ENCODE results near the gene POLA1. TPM values are rescaled to one million over a fixed set of nuclear protein-coding genes. Genes with fewer than 3 reads are reported as not detected.

The POLA1 gene
- total and polyA plus RNA-seq, 2 of the 4 experiments (the other 2 are of a cell fraction): 4.0 to 15.1 TPM

DNA sequence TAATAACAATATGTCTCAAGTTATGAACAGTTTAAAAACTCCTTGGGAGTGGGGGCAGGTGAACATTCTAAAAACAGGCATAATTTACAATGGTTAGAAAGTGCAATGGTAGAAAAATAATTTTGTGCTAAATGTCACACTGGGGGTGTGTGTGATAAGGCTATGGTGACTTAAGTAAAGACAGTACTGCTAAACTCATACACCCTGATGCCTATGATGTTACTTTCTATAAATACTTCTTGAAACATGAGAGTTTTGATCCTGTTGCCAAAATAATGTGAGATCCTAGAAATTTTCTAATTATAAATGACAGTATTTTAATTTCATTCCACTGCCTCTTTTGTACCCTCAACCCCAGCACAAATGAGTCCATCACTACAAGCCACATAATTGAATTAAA, 144.2 kb downstream of the POLA1 start:
- TF ChIP-seq SMC3 (IDR thresholded peaks at IDR 0.05; ENCODE audit: low read depth, low read length): no peak
- no peak for TF ChIP-seq BHLHE40 (IDR thresholded peaks at IDR 0.05; ENCODE audit: low read depth, low read length)
- no peak for TF ChIP-seq NFE2L2 (IDR thresholded peaks at IDR 0.05; ENCODE audit: low read depth, low read length)
- TF ChIP-seq, protein P1, sequence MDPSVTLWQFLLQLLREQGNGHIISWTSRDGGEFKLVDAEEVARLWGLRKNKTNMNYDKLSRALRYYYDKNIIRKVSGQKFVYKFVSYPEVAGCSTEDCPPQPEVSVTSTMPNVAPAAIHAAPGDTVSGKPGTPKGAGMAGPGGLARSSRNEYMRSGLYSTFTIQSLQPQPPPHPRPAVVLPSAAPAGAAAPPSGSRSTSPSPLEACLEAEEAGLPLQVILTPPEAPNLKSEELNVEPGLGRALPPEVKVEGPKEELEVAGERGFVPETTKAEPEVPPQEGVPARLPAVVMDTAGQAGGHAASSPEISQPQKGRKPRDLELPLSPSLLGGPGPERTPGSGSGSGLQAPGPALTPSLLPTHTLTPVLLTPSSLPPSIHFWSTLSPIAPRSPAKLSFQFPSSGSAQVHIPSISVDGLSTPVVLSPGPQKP (IDR thresholded peaks at IDR 0.05; ENCODE audit: borderline replicate concordance, low read depth, low read length): no peak
- TF ChIP-seq RCOR1 (IDR thresholded peaks at IDR 0.05; ENCODE audit: insufficient replicate concordance, low read length): no peak
- TF ChIP-seq, protein P2, sequence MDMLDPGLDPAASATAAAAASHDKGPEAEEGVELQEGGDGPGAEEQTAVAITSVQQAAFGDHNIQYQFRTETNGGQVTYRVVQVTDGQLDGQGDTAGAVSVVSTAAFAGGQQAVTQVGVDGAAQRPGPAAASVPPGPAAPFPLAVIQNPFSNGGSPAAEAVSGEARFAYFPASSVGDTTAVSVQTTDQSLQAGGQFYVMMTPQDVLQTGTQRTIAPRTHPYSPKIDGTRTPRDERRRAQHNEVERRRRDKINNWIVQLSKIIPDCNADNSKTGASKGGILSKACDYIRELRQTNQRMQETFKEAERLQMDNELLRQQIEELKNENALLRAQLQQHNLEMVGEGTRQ (IDR thresholded peaks at IDR 0.05; ENCODE audit: low read depth, low read length): no peak
- no peak for TF ChIP-seq MXI1 (IDR thresholded peaks at IDR 0.05; ENCODE audit: borderline replicate concordance, low read depth, low read length)
- TF ChIP-seq MAFK (IDR thresholded peaks at IDR 0.05; ENCODE audit: low read depth, low read length): no peak
- TF ChIP-seq, protein P3, sequence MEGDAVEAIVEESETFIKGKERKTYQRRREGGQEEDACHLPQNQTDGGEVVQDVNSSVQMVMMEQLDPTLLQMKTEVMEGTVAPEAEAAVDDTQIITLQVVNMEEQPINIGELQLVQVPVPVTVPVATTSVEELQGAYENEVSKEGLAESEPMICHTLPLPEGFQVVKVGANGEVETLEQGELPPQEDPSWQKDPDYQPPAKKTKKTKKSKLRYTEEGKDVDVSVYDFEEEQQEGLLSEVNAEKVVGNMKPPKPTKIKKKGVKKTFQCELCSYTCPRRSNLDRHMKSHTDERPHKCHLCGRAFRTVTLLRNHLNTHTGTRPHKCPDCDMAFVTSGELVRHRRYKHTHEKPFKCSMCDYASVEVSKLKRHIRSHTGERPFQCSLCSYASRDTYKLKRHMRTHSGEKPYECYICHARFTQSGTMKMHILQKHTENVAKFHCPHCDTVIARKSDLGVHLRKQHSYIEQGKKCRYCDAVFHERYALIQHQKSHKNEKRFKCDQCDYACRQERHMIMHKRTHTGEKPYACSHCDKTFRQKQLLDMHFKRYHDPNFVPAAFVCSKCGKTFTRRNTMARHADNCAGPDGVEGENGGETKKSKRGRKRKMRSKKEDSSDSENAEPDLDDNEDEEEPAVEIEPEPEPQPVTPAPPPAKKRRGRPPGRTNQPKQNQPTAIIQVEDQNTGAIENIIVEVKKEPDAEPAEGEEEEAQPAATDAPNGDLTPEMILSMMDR (conservative IDR thresholded peaks at IDR 0.05; ENCODE audit: low read depth, low read length): no peak
- no peak for TF ChIP-seq POLR2A (IDR thresholded peaks at IDR 0.05; ENCODE audit: low read depth, low read length)
- no peak for TF ChIP-seq MAZ (IDR thresholded peaks at IDR 0.05; ENCODE audit: borderline replicate concordance, low read depth, low read length)
- TF ChIP-seq CHD1 (IDR thresholded peaks at IDR 0.05; ENCODE audit: low read depth, low read length): no peak
- TF ChIP-seq FOS (IDR thresholded peaks at IDR 0.05; ENCODE audit: low read depth, low read length): no peak
- no peaks in the 10 kb centered on the region for H3K9me3 ChIP-seq (ENCODE audit: control insufficient read depth, insufficient read depth, low read length)
- H4K8ac ChIP-seq (ENCODE audit: low read depth in 2 of 2, low read length in 2 of 2): no peak overlapping the region
- H2AFZ ChIP-seq (replicated peaks; ENCODE audit: low read length, poor library complexity): no peak overlapping the region
- H3K18ac ChIP-seq (ENCODE audit: low read depth, low read length): no peak overlapping the region
- H3K56ac ChIP-seq (ENCODE audit: extremely low read depth, insufficient read depth, low read length): no peak overlapping the region
- ChIA-PET POLR2A (ENCODE audit: unreplicated experiment) (no interaction called here), CTCF (interaction anchor here (0.7 to 2.8 kb wide), 8 partner anchors 9 to 305 kb away, joined by 3 to 19 read pairs (median 6); no protein-coding TSS in a partner anchor)
- H3K27ac ChIP-seq (ENCODE audit: insufficient read depth, low read length): no peak overlapping the region
- no peaks in the 10 kb centered on the region for H3K4me1 ChIP-seq (ENCODE audit: control insufficient read depth, insufficient read depth, low read length)
- ATAC-seq (ENCODE audit: low read depth) (no peak), DNase-seq (no peak)
- H2BK120ac ChIP-seq (ENCODE audit: low read depth, low read length): no peak overlapping the region
- H3K14ac ChIP-seq (replicated peaks; ENCODE audit: low read depth, low read length): no peak overlapping the region
- H3K4me2 ChIP-seq (ENCODE audit: low read depth, low read length): no peak overlapping the region
- no peaks in the 10 kb centered on the region for H4K20me1 ChIP-seq (ENCODE audit: insufficient read depth, low read length)
- H3K79me1 ChIP-seq (ENCODE audit: low read depth in 1 of 2, low read length in 2 of 2): no peaks in the 10 kb centered on the region
- in situ Hi-C loops (cut with MboI; ENCODE audit: low sequenced_read_pairs) (loop anchor here (5.0 kb wide), 1 partner anchor 304 kb away; no protein-coding TSS in a partner anchor), intact Hi-C loops (cut with micrococcal nuclease) (loop anchor here (1.0 to 5.0 kb wide), 3 partner anchors 164 to 306 kb away; no protein-coding TSS in a partner anchor), dilution Hi-C loops (cut with HindIII; ENCODE audit: low sequenced_read_pairs, unreplicated experiment) (no loop called here)
- H2BK20ac ChIP-seq (ENCODE audit: low read depth, low read length): no peak overlapping the region
- no peak overlapping the region for H2BK15ac ChIP-seq (ENCODE audit: low read depth, low read length)
- no peak overlapping the region for H3K4ac ChIP-seq (ENCODE audit: low read depth, low read length)
- H2AK5ac ChIP-seq (ENCODE audit: low read depth, low read length): no peak overlapping the region
- no peak overlapping the region for H4K91ac ChIP-seq (ENCODE audit: insufficient read depth, low read depth, low read length)
- no TSS peak for BruUV-seq (replicated peaks)
- H3K36me3 ChIP-seq (ENCODE audit: control insufficient read depth, insufficient read depth, low read length): no peaks in the 10 kb centered on the region
- no peak overlapping the region for H2BK5ac ChIP-seq (ENCODE audit: low read depth, low read length, poor library complexity, severe bottlenecking)
- H3K9ac ChIP-seq (ENCODE audit: low read depth, low read length): no peak overlapping the region
- no peaks in the 10 kb centered on the region for H3K27me3 ChIP-seq (ENCODE audit: control insufficient read depth, insufficient read depth, low read length)
- no peak overlapping the region for H2AK9ac ChIP-seq (replicated peaks; ENCODE audit: low read depth, low read length, poor library complexity)
- H4K5ac ChIP-seq (ENCODE audit: low read depth, low read length): no peak overlapping the region
- no peaks in the 10 kb centered on the region for H3K9me1 ChIP-seq (ENCODE audit: insufficient read depth, low read length)
- no peak overlapping the region for H3K4me3 ChIP-seq (ENCODE audit: insufficient read depth, low read depth, low read length)
- no peak overlapping the region for H3K23ac ChIP-seq (ENCODE audit: low read depth, low read length)

Data from IMR-90 (cell line).